GM12891 (cell line): ENCODE results near the gene CCR2. TPM values are rescaled to one million over a fixed set of nuclear protein-coding genes. Genes with fewer than 3 reads are reported as not detected.

Source experiments
- DNase-seq: peaks from one replicate; pipeline ENCODE4 v3.0.0; 2011; ENCODE audit warnings: low spot score; ENCODE audit not compliant: insufficient read length
- FAIRE-seq: peaks from 2 replicates; lab custom pipeline; 2011; peaks lifted over from hg19 to GRCh38; lab: Jason Lieb, UNC
- PAX5 ChIP-seq: IDR thresholded peaks from 2 replicates; pipeline ENCODE4 v1.6.1; 2011; ENCODE audit warnings: low read length, moderate library complexity, mild to moderate bottlenecking; ENCODE audit not compliant: insufficient read depth, severe bottlenecking
- POLR2A ChIP-seq: IDR thresholded peaks from 2 replicates; pipeline ENCODE4 v1.6.1; 2011; ENCODE audit warnings: low read depth, low read length, control low read depth
- POLR2AphosphoS5 ChIP-seq: IDR thresholded peaks from 2 replicates; pipeline ENCODE4 v1.6.1; 2011; ENCODE audit warnings: low read depth, low read length, control low read depth
- POU2F2 ChIP-seq: IDR thresholded peaks from 2 replicates; pipeline ENCODE4 v1.6.1; 2011; ENCODE audit warnings: low read depth, mild to moderate bottlenecking, control low read depth, low read length, moderate library complexity
- SPI1 ChIP-seq: IDR thresholded peaks from 2 replicates; pipeline ENCODE4 v1.6.1; 2011; ENCODE audit warnings: low read depth, low read length, control low read depth
- TAF1 ChIP-seq: IDR thresholded peaks from 2 replicates; pipeline ENCODE4 v1.6.1; 2011; ENCODE audit warnings: low read depth, low read length, control low read depth
- polyA plus RNA-seq: library from polyadenylated mRNA; unstranded; fragments of >200 nt; gene quantifications from one replicate; pipeline ENCODE4 v1.2.1, GENCODE V29; 2012; ENCODE audit warnings: low read depth, missing spikeins, inconsistent platforms; ENCODE audit not compliant: missing spikeins

Gene CCR2
- polyA plus RNA-seq = not detected

GRCh38 chr3:46353647-46354410, at the start of gene CCR2:
Gene CCR2, plus strand, starts transcription at chr3:46354111. Its CDS starts 3,417 bp downstream, at chr3:46357528.
- peak; percentile 55 for FAIRE-seq
- no peak for DNase-seq
- TF ChIP-seq PAX5 (no peak), POLR2A (no peak), SPI1 (no peak), POU2F2 (no peak), POLR2AphosphoS5 (no peak), TAF1 (no peak)

GRCh38 chr3:46304739-46305138, 49.2 kb upstream of the CCR2 start:
- DNase-seq = no peak
- TF ChIP-seq POU2F2 = no peak
- no peak for TF ChIP-seq TAF1
- no peak for TF ChIP-seq POLR2AphosphoS5
- no peak for TF ChIP-seq POLR2A
- no peak for TF ChIP-seq PAX5
- no peak for TF ChIP-seq SPI1
- FAIRE-seq = no peak

GRCh38 chr3:46312991-46313390, 40.9 kb upstream of the CCR2 start:
- TF ChIP-seq POLR2AphosphoS5 = no peak
- no peak for TF ChIP-seq TAF1
- TF ChIP-seq PAX5 = no peak
- TF ChIP-seq POU2F2 = no peak
- no peak for TF ChIP-seq POLR2A
- FAIRE-seq (peak; percentile 65), DNase-seq (no peak)

- FAIRE-seq = peak; percentile 66
- no peak for DNase-seq
- TF ChIP-seq TAF1 (no peak), PAX5 (no peak), SPI1 (no peak), POLR2A (no peak), POU2F2 (no peak), POLR2AphosphoS5 (no peak)
These were observed 39.4 kb upstream of the CCR2 start for GRCh38 chr3:46314517-46314916.

- TF ChIP-seq SPI1 (no peak), TAF1 (no peak), POLR2A (no peak), PAX5 (no peak), POU2F2 (no peak), POLR2AphosphoS5 (no peak)
- DNase-seq (no peak), FAIRE-seq (no peak)
These were observed 37.7 kb upstream of the CCR2 start for GRCh38 chr3:46316206-46316605.

GRCh38 chr3:46318207-46318927, 35.5 kb upstream of the CCR2 start:
- TF ChIP-seq TAF1 (no peak), POU2F2 (no peak), POLR2A (no peak), SPI1 (no peak)
- FAIRE-seq (no peak), DNase-seq (no peak)

GRCh38 chr3:46321461-46322104, 32.3 kb upstream of the CCR2 start:
- FAIRE-seq = peak; percentile 88
- no peak for DNase-seq
- TF ChIP-seq PAX5 (no peak), SPI1 (peak; percentile 93), POLR2AphosphoS5 (no peak)

GRCh38 chr3:46324036-46324435, 29.9 kb upstream of the CCR2 start:
- FAIRE-seq (no peak), DNase-seq (no peak)
- no peak for TF ChIP-seq SPI1
- no peak for TF ChIP-seq PAX5
- no peak for TF ChIP-seq TAF1
- TF ChIP-seq POU2F2 = no peak
- TF ChIP-seq POLR2AphosphoS5 = no peak
- no peak for TF ChIP-seq POLR2A
